Vagina (tissue), 2 donors: ENCODE results near the gene TMPRSS13.

Experiments used
- CTCF ChIP-seq, 3 experiments: fragments of 450-650 bp in 2 of 3; fragments of 200-600 bp in 1 of 3; sonication (generic) in 1 of 3; IDR thresholded peaks; one replicate each; pipeline ENCODE4 v1.5.1; 2017 to 2019; ENCODE audit warnings: antibody characterized with exemption in 3 of 3, mild to moderate bottlenecking in 2 of 3, moderate library complexity in 2 of 3
- POLR2A ChIP-seq, 2 donors: fragments of 450-650 bp; IDR thresholded peaks; one replicate each; pipeline ENCODE4 v1.6.1; 2017; ENCODE audit warnings: antibody characterized with exemption in 2 of 2, mild to moderate bottlenecking in 2 of 2, moderate library complexity in 2 of 2

DNA sequence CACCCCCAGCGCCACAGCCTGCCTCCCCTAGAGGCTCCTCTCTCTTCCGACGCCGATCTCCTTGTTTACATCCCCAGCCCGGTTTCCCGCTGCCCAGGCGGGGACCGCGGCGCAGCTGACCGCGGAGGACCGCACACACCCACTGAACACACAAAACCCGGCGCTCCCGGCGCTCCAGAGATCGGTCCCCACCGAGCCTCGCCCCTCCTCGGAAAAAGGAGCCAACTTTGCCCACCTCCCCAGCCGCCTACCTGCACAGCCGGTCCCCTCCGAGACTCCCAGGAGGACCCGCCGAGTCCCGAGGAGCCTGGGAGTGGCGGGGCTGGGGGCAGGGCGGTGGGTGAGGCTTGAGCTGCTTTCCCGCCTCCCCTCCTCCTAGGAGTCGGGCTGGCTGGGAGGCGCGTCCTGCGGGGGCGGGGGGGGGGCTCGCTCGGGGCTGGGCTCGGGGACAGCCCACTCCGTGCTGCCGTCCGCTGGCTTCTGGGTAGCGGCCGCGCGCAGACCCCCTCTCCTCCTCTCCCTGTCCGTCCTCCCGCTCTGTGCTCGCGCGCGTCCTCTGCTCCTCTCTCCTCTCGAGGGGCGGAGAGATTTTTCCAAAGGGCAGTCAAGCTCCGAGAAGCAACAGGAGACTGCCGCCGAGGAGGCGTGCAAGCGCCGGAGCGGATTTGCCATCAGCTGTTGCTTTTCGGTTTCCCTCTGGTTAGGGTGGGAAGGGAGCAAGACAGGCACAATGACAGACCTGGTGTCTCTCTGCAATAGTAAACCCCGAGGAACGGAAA is 52.7 kb downstream of the TMPRSS13 start, which contains the start of gene FXYD6:
- TF ChIP-seq POLR2A (IDR thresholded peaks at IDR 0.05), result peak in 1 of 2 donors; percentile 22
- TF ChIP-seq CTCF (IDR thresholded peaks at IDR 0.05), result no peak
